Gastrocnemius medialis (tissue), 4 donors: ENCODE results near the gene AUTS2. TPM values are rescaled to one million over a fixed set of nuclear protein-coding genes. Genes with fewer than 3 reads are reported as not detected.

ENCODE experiments used
- ATAC-seq, 2 donors: fragments of 150-250 bp; one replicate each; pipeline ENCODE4 v1.9.1; 2016
- DNase-seq, 2 donors: peaks; one replicate each; pipeline ENCODE4 v3.0.0-alpha.2; 2019
- H3K27ac ChIP-seq, 4 donors: fragments of 200-600 bp; sonication (generic); 1 replicate in 1 of 4; 2 replicates in 3 of 4; pipeline ENCODE4 v1.5.1; 2016 to 2018; ENCODE audit warnings: mild to moderate bottlenecking in 2 of 4, moderate library complexity in 1 of 4
- H3K27me3 ChIP-seq, 3 donors: fragments of 200-600 bp; sonication (generic) in 2 of 3; 1 replicate in 1 of 3; 2 replicates in 2 of 3; pipeline versions ENCODE4 v1.5.1 to v1.6.0; 2016 to 2019; ENCODE audit warnings: mild to moderate bottlenecking in 1 of 3, moderate library complexity in 1 of 3
- H3K36me3 ChIP-seq, 2 donors: fragments of 200-600 bp; sonication (generic) in 1 of 2; one replicate each; pipeline ENCODE4 v1.5.1; 2017 to 2018
- H3K4me1 ChIP-seq, 2 donors: fragments of 200-600 bp; sonication (generic) in 1 of 2; one replicate each; pipeline ENCODE4 v1.5.1; 2016 to 2017; ENCODE audit warnings: mild to moderate bottlenecking in 2 of 2
- H3K4me3 ChIP-seq, 4 donors: fragments of 200-600 bp; sonication (generic) in 3 of 4; 1 replicate in 1 of 4; 2 replicates in 3 of 4; pipeline ENCODE4 v1.5.1; 2016 to 2019; ENCODE audit warnings: mild to moderate bottlenecking in 2 of 4
- H3K9me3 ChIP-seq, 3 donors: fragments of 200-600 bp; sonication (generic) in 2 of 3; 1 replicate in 1 of 3; 2 replicates in 2 of 3; pipeline ENCODE4 v1.5.1; 2016 to 2019
- CTCF ChIP-seq, 5 experiments: fragments of 450-650 bp in 3 of 5; fragments of 200-600 bp in 2 of 5; sonication (generic) in 2 of 5; IDR thresholded peaks in 4 of 5; conservative IDR thresholded peaks in 1 of 5; 1 replicate in 4 of 5; 2 replicates in 1 of 5; pipeline ENCODE4 v1.5.1; 2016 to 2019; ENCODE audit warnings: antibody characterized with exemption in 5 of 5, mild to moderate bottlenecking in 3 of 5, moderate library complexity in 3 of 5
- POLR2A ChIP-seq, 2 donors: fragments of 450-650 bp; IDR thresholded peaks; one replicate each; pipeline ENCODE4 v1.6.1; 2017; ENCODE audit warnings: antibody characterized with exemption in 2 of 2, mild to moderate bottlenecking in 2 of 2, moderate library complexity in 2 of 2
- in situ Hi-C, 4 donors: fragments of 200-750 bp; cut with MboI; loops; one replicate each; pipeline versions ENCODE4 v1.15.0 to v1.8.0; 2017; ENCODE audit warnings: low sequenced_read_pairs in 4 of 4
- intact Hi-C: fragments of 100-400 bp; cut with DNase I; formaldehyde crosslinking; loops from one replicate; pipeline ENCODE4 v1.15.1; 2023; ENCODE audit warnings: low total_unique reads
- total RNA-seq, 4 donors: library from RNA; depleted of rRNA; stranded (reverse); fragments of >200 nt; gene quantifications; one replicate each; pipeline versions ENCODE4 v1.1.0 to v1.2.3, GENCODE V29; 2016

AUTS2 gene
- total RNA-seq, 4 donors from 2014 or later, result 2.5 to 16.2 (median 8.5) TPM

- DNase-seq (no peak), ATAC-seq (no peak)
- Histone ChIP-seq H3K4me3 (no peak overlapping the region), H3K27ac (no peak overlapping the region), H3K9me3 (no peaks in the 10 kb centered on the region), H3K27me3 (no peaks in the 10 kb centered on the region), H3K4me1 (peaks cover 4 to 8% of the 10 kb centered on the region in 2 donors), H3K36me3 (no peaks in the 10 kb centered on the region)
- in situ Hi-C loops, result no loop called here
- intact Hi-C loops, result no loop called here
- TF ChIP-seq CTCF (IDR thresholded peaks at IDR 0.05 in 4 of 5, conservative IDR thresholded peaks at IDR 0.05 in 1 of 5) (no peak), POLR2A (IDR thresholded peaks at IDR 0.05) (no peak)
Observed at GRCh38 chr7:69703099-69703498, 104.8 kb downstream of the AUTS2 start.

- no peaks in the 10 kb centered on the region for H3K9me3 ChIP-seq
- H3K27me3 ChIP-seq, result no peaks in the 10 kb centered on the region
- TF ChIP-seq POLR2A (IDR thresholded peaks at IDR 0.05) (no peak), CTCF (IDR thresholded peaks at IDR 0.05 in 4 of 5, conservative IDR thresholded peaks at IDR 0.05 in 1 of 5) (no peak)
- no peaks in the 10 kb centered on the region for H3K36me3 ChIP-seq
- H3K27ac ChIP-seq, result no peak overlapping the region
- peaks cover 4 to 8% of the 10 kb centered on the region in 2 donors for H3K4me1 ChIP-seq
- no peak for DNase-seq
- no peak for ATAC-seq
- no peak overlapping the region for H3K4me3 ChIP-seq
- intact Hi-C loops, result no loop called here
- in situ Hi-C loops, result no loop called here
Observed at GRCh38 chr7:69706070-69706469, 107.8 kb downstream of the AUTS2 start.

- no peaks in the 10 kb centered on the region for H3K9me3 ChIP-seq
- H3K4me3 ChIP-seq, result no peak overlapping the region
- intact Hi-C loops (no loop called here), in situ Hi-C loops (no loop called here)
- H3K27ac ChIP-seq, result no peak overlapping the region
- DNase-seq (no peak), ATAC-seq (no peak)
- TF ChIP-seq CTCF (IDR thresholded peaks at IDR 0.05 in 4 of 5, conservative IDR thresholded peaks at IDR 0.05 in 1 of 5), result no peak
- no peak for TF ChIP-seq POLR2A (IDR thresholded peaks at IDR 0.05)
- H3K27me3 ChIP-seq, result no peaks in the 10 kb centered on the region
- H3K36me3 ChIP-seq, result no peaks in the 10 kb centered on the region
- H3K4me1 ChIP-seq, result peaks cover 4 to 5% of the 10 kb centered on the region in 2 donors
Observed at GRCh38 chr7:69708857-69709256, 110.6 kb downstream of the AUTS2 start.

- DNase-seq (no peak), ATAC-seq (no peak)
- Histone ChIP-seq H3K27ac (no peak overlapping the region), H3K36me3 (no peaks in the 10 kb centered on the region), H3K4me1 (peaks cover 4 to 5% of the 10 kb centered on the region in 2 donors), H3K9me3 (no peaks in the 10 kb centered on the region), H3K4me3 (no peak overlapping the region), H3K27me3 (no peaks in the 10 kb centered on the region)
- TF ChIP-seq CTCF (IDR thresholded peaks at IDR 0.05 in 4 of 5, conservative IDR thresholded peaks at IDR 0.05 in 1 of 5) (no peak), POLR2A (IDR thresholded peaks at IDR 0.05) (no peak)
- intact Hi-C loops, result no loop called here
- in situ Hi-C loops, result no loop called here
Observed at GRCh38 chr7:69710768-69711438, 112.6 kb downstream of the AUTS2 start.
